H1 (cell line): Measurements from ENCODE around the gene MEA1. TPM values are rescaled to one million over a fixed set of nuclear protein-coding genes. Genes with fewer than 3 reads are reported as not detected.
A peak's percentile ranks its signal among the peaks of the same experiment; 100 is the strongest.

Source experiments
- BCL11A ChIP-seq, 2 experiments: IDR thresholded peaks; one replicate each; pipeline ENCODE4 v1.6.1; 2011; ENCODE audit warnings: low read depth in 2 of 2, low read length in 2 of 2, mild to moderate bottlenecking in 2 of 2
- CREB1 ChIP-seq: IDR thresholded peaks from 2 replicates; pipeline ENCODE4 v1.6.1; 2012; ENCODE audit warnings: inconsistent platforms
- PHF8 ChIP-seq: fragments of 200-600 bp; sonication (generic); conservative IDR thresholded peaks from 2 replicates; pipeline ENCODE4 v1.7.1; 2012; ENCODE audit warnings: low read depth, mild to moderate bottlenecking, inconsistent platforms, low read length, moderate library complexity
- RBBP5 ChIP-seq: IDR thresholded peaks from 2 replicates; pipeline ENCODE4 v1.7.1; 2012; ENCODE audit warnings: low read depth, mild to moderate bottlenecking, inconsistent platforms, low read length, moderate library complexity, borderline replicate concordance
- TAF7 ChIP-seq: optimal IDR thresholded peaks from 2 replicates; pipeline ENCODE3; 2011; ENCODE audit warnings: low read depth, mild to moderate bottlenecking, inconsistent platforms, low read length, moderate library complexity, borderline replicate concordance
- TEAD4 ChIP-seq: IDR thresholded peaks from 2 replicates; pipeline ENCODE4 v1.6.1; 2012; ENCODE audit warnings: low read depth, low read length, inconsistent platforms, mixed read lengths
- YY1 ChIP-seq: IDR thresholded peaks from 2 replicates; pipeline ENCODE4 v1.6.1; 2011; ENCODE audit warnings: low read depth, mild to moderate bottlenecking, low read length
- polyA plus RNA-seq, 7 experiments: library from polyadenylated mRNA; depleted of rRNA in 3 of 7; stranded (reverse) in 5 of 7; unstranded in 2 of 7; fragments of >200 nt in 5 of 7; fragments of 200-250 nt in 2 of 7; gene quantifications; 1 replicate in 5 of 7; 2 replicates in 1 of 7; 4 replicates in 1 of 7; pipeline versions ENCODE4 v1.2.1 to v1.2.3, GENCODE V29; 2011 to 2013; ENCODE audit warnings: missing spikeins in 2 of 7, mixed read lengths in 2 of 7
- total RNA-seq: library from RNA; stranded (reverse); fragmentation: NEBNext Ultra II Directional; extraction: Animal tissue kit (Norgen Biotek cat#: 25700); gene quantifications from 2 replicates; pipeline ENCODE4 v1.2.1, GENCODE V29; 2021
- TF ChIP-seq, protein P1 (sequence below): fragments of 300-600 bp; sonication (generic); IDR thresholded peaks from 2 replicates; pipeline ENCODE4 v1.7.1; 2012; ENCODE audit warnings: low read length, moderate library complexity, mild to moderate bottlenecking, inconsistent platforms; ENCODE audit not compliant: insufficient replicate concordance
- TF ChIP-seq, protein P2 (sequence below): IDR thresholded peaks from 2 replicates; pipeline ENCODE4 v1.6.1; 2012; ENCODE audit warnings: low read length, inconsistent platforms

MEA1 gene
- total and polyA plus RNA-seq, 2 of the 8 experiments (the other 6 are each of a cell fraction or from before 2014, with no cell fraction given): 94.2 to 96.4 TPM

DNA sequence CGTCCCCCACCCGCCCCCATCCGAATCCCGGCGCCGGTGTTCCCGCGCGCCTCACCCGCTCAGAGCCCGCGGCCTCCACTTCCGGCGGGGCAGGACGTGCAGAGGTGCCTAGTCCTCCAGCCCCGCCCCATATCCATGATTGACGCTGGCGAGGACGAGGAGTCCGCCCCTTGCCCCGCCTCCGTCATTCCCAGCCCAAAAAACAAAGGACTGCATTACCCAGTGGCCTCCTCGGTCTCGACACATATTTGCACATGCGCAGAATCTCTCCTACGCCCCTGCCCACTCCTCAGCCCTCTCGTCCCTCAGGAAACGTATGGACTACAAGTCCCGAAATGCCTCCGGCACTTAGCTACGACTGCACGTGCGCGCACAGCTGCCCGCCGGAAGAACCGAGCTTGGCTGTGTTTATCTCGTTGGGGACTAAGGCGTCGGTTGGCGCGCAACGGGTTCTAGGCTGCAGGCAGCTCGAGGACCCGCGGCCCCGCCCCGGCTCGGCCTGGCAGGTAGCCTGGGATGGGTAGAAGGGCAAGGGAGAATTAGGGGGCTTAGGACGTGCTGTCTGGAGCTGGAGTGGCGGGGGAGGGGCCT lies at the start of gene MEA1, which contains the start of gene KLHDC3 (continued):
- TF ChIP-seq, protein P1, sequence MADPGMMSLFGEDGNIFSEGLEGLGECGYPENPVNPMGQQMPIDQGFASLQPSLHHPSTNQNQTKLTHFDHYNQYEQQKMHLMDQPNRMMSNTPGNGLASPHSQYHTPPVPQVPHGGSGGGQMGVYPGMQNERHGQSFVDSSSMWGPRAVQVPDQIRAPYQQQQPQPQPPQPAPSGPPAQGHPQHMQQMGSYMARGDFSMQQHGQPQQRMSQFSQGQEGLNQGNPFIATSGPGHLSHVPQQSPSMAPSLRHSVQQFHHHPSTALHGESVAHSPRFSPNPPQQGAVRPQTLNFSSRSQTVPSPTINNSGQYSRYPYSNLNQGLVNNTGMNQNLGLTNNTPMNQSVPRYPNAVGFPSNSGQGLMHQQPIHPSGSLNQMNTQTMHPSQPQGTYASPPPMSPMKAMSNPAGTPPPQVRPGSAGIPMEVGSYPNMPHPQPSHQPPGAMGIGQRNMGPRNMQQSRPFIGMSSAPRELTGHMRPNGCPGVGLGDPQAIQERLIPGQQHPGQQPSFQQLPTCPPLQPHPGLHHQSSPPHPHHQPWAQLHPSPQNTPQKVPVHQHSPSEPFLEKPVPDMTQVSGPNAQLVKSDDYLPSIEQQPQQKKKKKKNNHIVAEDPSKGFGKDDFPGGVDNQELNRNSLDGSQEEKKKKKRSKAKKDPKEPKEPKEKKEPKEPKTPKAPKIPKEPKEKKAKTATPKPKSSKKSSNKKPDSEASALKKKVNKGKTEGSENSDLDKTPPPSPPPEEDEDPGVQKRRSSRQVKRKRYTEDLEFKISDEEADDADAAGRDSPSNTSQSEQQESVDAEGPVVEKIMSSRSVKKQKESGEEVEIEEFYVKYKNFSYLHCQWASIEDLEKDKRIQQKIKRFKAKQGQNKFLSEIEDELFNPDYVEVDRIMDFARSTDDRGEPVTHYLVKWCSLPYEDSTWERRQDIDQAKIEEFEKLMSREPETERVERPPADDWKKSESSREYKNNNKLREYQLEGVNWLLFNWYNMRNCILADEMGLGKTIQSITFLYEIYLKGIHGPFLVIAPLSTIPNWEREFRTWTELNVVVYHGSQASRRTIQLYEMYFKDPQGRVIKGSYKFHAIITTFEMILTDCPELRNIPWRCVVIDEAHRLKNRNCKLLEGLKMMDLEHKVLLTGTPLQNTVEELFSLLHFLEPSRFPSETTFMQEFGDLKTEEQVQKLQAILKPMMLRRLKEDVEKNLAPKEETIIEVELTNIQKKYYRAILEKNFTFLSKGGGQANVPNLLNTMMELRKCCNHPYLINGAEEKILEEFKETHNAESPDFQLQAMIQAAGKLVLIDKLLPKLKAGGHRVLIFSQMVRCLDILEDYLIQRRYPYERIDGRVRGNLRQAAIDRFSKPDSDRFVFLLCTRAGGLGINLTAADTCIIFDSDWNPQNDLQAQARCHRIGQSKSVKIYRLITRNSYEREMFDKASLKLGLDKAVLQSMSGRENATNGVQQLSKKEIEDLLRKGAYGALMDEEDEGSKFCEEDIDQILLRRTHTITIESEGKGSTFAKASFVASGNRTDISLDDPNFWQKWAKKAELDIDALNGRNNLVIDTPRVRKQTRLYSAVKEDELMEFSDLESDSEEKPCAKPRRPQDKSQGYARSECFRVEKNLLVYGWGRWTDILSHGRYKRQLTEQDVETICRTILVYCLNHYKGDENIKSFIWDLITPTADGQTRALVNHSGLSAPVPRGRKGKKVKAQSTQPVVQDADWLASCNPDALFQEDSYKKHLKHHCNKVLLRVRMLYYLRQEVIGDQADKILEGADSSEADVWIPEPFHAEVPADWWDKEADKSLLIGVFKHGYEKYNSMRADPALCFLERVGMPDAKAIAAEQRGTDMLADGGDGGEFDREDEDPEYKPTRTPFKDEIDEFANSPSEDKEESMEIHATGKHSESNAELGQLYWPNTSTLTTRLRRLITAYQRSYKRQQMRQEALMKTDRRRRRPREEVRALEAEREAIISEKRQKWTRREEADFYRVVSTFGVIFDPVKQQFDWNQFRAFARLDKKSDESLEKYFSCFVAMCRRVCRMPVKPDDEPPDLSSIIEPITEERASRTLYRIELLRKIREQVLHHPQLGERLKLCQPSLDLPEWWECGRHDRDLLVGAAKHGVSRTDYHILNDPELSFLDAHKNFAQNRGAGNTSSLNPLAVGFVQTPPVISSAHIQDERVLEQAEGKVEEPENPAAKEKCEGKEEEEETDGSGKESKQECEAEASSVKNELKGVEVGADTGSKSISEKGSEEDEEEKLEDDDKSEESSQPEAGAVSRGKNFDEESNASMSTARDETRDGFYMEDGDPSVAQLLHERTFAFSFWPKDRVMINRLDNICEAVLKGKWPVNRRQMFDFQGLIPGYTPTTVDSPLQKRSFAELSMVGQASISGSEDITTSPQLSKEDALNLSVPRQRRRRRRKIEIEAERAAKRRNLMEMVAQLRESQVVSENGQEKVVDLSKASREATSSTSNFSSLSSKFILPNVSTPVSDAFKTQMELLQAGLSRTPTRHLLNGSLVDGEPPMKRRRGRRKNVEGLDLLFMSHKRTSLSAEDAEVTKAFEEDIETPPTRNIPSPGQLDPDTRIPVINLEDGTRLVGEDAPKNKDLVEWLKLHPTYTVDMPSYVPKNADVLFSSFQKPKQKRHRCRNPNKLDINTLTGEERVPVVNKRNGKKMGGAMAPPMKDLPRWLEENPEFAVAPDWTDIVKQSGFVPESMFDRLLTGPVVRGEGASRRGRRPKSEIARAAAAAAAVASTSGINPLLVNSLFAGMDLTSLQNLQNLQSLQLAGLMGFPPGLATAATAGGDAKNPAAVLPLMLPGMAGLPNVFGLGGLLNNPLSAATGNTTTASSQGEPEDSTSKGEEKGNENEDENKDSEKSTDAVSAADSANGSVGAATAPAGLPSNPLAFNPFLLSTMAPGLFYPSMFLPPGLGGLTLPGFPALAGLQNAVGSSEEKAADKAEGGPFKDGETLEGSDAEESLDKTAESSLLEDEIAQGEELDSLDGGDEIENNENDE: no peak
- TF ChIP-seq YY1 (no peak), TEAD4 (peak; percentile 46; the same call in 1 of the 2 replicates), CREB1 (peak; percentile 87), BCL11A (IDR thresholded peaks at IDR 0.05; ENCODE audit: low read depth in 2 of 2, low read length in 2 of 2) (no peak), RBBP5 (peak; percentile 87), TAF7 (peak; percentile 24), PHF8 (0 out of 2 replicates have a peak, but pooled peaks have one; percentile 14)
- TF ChIP-seq, protein P2, sequence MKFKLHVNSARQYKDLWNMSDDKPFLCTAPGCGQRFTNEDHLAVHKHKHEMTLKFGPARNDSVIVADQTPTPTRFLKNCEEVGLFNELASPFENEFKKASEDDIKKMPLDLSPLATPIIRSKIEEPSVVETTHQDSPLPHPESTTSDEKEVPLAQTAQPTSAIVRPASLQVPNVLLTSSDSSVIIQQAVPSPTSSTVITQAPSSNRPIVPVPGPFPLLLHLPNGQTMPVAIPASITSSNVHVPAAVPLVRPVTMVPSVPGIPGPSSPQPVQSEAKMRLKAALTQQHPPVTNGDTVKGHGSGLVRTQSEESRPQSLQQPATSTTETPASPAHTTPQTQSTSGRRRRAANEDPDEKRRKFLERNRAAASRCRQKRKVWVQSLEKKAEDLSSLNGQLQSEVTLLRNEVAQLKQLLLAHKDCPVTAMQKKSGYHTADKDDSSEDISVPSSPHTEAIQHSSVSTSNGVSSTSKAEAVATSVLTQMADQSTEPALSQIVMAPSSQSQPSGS: no peak
